NCI-H82 (cell line): ENCODE results near the gene MSH3.
"Not testable (repeated sequence)": the region's sequence is repeated elsewhere in the genome, so short reads cannot be mapped to it uniquely, and the experiment has no call there.

Source experiments
- DNase-seq: peaks from one replicate; lab custom pipeline; 2025; lab: John Stamatoyannopoulos, UW

The MSH3 gene

DNA sequence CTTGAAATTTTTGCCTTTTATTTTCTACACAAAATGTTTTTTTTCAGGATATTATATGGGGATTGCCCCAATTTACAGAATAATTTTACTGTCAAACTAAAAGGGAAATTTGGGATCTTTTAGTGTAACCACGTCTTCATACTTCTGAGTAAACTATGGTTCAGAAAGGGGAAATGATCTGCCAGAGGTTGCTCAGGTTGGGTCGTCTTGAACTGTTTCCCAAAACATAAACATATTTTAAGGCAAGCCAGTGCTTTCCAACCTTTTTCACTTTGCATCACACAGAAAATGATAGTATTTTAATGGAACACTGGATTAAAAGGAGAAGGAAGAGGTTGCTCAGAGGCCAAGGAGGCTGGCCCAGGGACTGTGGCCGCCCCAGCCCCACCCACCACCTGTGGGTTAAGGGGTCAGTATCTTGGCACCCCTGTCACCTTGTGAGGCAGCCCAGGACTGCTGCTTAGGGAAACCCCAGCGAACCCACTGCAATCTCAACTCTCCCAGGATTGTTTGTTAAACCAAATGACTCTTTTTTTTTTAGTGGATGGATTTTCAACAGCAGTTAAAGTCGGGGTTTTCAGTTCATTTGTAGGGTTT is 143.1 kb downstream of the MSH3 start:
- DNase-seq: peak; percentile 5

DNA sequence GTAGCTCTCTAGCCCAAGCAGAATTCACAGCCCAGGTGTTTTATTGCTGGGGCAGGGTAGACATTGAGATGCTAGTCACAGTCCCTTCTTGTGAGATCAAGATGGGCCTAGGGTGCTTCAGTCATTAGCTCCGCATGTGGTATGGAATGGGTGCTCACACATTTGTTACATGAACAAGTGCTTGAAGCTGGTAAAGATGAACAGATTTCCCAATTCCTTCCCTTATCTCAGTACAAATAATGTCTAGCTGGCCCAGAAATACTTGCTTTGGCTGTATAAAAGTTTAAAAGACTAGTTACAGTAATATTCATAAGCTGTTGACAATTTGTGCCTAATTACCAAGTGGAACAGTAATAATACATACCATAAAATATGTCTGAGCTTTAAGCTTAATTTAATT is 143.7 kb downstream of the MSH3 start:
- DNase-seq: no peak

DNA sequence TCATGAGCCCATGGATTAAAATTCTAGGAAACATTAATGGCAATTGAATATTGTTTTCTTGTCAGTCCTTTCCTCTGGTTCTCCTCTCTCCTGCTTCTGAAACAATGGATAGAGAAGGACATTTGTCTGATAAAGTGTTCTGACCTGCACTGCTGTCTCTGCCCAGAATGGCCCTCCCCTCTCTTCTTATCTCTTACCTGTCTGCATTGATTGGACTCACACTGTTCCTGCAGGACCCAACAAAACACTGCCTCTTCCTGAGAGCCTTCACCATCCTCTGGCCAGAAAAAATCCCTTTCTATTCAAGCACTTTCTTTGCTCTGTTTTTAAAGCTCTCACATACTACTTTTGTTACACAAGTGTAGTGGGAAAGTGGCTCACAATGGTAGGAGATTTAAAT is 144.2 kb downstream of the MSH3 start:
- no peak for DNase-seq

DNA sequence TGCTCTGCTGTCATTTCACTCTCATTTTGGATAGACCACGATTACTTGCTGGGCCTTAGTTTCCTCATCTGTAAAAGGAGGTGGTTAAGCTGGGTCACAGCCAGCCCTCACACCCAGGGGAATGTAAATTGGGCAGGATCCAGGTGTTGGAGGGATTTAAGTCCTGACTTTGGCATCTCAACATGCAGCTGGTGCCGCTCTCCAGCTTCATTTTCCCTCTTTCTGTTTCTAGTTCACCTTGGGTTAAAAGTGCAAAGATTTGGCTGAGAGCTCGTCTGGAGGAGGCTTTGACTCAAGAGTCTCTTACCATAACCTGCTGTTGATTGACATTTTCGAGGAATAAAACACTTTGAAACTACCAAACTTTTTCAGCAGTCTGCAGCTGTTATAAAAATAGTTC is 144.6 kb downstream of the MSH3 start:
- peak; percentile 10 for DNase-seq

DNA sequence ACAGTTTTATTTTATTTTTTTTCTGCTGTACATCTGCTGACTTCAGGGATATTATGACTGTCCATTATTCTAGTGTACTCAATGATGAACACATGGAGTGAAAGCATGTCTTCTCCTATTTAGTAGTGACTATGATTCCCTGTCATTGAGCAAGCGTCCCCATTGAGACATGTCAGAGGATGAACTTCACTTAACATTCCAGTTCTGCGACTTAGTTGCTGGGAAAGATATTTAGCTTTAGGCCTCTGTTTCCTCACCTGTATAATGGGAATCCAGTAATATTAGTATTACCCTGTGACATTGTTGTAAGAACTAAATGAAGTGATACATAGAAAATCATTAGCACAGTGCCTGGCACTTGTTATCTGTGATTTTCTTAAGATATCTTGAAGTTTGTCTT is 145.1 kb downstream of the MSH3 start:
- DNase-seq: no peak

DNA sequence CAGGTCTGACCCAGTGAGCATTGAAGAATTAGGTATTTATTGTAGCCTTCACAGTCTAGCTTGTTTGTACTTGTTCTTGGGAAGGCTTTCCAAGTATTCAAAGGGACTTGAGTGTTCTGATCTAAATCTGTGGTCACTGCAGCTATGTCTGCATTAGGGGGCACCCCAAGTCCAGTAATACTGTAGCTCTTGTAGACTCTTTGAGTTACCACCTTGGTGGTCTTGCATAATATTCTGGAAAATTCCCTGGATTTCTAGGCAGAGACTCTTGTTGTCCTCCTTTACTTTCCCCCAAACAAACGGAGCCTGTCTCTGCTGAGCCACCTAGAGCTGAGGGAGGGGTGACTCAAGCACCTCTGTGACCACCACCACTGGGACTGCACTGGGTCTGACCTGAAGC is 149.9 kb downstream of the MSH3 start:
- DNase-seq: no peak

DNA sequence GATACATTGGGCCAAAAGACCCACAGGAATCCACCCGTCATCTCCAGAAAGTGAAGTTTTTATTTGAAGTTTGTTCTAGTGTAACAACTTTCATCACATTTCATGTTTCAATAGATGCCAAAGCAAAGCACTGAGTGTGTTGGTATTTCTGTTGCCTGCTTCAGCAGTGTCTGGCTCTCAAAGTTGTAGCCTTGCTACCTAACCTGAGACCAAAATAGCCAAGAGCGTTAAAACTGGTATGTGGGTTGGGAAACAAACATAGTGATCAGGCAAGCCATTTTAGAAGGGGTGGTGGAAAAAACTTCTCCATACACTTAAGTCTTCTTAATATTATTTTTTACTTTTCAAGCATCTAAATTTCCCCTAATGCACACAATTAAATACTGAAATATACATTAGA is 150.6 kb downstream of the MSH3 start:
- no peak for DNase-seq

DNA sequence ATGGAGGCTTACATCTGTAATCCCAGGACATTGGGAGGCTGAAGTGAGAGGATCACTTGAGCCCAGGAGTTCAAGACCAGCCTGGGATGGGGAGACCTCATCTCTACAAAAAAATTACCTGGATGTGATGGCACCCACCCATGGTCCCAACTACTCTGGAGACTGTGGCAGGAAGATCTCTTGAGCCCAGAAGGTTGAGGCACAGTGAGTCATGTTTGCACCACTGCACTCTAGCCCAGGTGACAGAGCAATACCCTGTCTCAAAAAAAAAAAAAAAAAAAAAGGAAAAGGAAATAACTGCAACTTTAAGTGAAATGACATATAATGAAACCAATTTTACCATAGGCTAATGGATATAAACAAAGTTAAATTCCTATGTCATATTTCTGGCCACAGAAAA is 152.5 kb downstream of the MSH3 start:
- no peak for DNase-seq

DNA sequence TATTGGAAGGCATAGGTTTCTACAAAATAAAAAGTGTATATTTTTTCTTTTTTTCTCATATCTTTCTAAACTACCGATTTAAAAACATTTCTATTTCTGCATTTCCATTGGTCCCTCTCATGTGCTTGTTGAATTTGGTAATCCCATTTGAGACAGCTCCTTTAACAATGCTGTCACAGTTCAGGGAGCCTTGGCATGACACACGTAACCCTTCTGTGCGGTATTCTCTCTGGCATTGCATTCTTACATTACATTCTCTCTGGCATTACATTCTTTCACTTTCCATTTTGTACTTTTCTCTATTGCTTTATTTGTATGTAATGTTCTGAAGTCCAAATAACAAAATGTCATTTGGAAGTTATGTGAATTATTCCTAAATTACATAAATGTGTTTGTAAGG is 155.0 kb downstream of the MSH3 start:
- peak; percentile 3 for DNase-seq

DNA sequence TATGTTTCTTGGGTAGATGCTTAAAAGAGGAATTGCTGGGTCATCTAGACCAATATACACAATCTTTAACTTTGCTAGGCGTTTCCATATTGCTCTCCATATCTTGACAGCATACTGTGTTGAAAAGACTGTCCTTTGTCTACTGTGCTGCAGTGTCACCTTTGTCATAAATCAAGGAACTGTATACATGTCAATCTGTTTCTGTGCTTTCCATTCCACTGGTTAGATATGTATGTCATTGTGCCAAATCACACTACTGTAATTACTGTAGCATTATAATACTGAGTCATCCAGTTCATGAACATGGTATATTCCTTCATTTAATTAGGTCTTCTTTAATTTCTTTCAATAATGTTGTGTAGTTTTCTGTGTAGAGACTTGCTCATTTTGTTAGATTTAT is 156.0 kb downstream of the MSH3 start:
- DNase-seq: no peak

DNA sequence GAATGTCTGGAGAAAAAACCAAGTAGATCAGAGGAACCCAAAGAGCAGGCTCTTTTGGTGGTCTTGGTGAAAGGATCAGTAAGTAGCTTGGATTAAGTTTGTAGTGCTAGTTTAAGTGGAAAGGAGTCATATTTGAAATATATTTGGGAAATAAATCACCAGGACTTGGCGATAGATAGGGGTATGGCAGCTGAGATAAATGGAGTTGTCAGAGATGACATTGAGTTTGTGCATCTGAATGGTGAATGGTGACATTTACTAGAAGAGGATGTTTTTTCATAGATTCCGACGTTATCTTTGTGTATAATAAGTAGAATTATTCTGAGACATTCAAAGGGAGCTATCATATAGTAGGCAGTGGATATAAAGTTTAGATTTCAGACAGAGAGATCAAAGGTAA is 162.1 kb downstream of the MSH3 start:
- no peak for DNase-seq

DNA sequence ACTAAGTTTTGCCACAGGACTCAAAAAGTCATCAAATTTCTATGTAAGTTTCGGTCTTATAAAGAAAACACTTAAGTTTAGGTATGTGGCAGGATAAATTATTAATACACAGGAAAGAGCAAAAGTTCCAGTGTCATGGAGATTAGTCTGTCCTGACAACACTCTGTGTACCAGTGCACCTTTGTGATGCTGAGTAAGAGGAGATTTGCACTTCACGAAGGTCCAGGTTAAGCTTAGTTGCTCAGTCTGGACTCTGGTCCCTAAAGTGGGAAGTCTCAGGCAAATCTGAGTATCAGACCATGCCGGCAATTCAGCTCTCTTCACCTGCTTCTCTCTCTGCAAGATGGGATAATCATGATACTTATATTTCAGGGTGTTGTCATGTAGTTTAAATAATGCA is 166.2 kb downstream of the MSH3 start:
- no peak for DNase-seq

DNA sequence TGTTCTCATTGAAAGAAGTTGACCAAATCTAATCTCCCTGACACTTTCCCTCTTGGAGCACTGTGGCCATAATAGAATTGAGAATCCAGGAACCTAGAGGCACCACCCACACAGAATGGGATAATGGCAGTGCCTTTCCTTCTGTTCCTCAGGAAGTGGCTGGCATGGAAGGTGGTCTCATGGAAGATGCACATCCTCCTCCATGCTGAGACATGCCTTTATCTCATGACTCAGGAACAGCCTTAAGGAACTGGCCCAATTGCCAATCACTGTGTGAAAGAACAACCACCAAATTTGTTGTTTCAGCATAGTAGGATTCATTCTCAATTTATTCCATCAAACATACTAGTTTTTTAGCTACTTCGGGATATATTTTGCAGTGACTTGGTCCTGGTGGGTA is 168.2 kb downstream of the MSH3 start:
- no peak for DNase-seq

DNA sequence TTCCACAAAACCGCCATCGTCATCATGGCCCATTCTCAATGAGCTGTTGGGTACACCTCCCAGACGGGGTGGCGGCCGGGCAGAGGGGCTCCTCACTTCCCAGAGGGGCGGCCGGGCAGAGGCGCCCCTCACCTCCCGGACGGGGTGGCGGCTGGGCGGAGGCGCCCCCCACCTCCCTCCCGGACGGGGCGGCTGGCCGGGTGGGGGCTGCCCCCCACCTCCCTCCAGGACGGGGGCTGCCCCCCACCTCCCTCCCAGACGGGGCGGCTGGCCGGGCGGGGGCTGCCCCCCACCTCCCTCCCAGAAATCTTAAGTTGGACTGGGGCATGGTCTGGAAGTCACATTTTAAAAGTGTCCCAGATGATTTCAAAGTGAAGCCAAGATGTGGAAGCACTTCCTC is 169.7 kb downstream of the MSH3 start:
- not testable (repeated sequence) for DNase-seq

DNA sequence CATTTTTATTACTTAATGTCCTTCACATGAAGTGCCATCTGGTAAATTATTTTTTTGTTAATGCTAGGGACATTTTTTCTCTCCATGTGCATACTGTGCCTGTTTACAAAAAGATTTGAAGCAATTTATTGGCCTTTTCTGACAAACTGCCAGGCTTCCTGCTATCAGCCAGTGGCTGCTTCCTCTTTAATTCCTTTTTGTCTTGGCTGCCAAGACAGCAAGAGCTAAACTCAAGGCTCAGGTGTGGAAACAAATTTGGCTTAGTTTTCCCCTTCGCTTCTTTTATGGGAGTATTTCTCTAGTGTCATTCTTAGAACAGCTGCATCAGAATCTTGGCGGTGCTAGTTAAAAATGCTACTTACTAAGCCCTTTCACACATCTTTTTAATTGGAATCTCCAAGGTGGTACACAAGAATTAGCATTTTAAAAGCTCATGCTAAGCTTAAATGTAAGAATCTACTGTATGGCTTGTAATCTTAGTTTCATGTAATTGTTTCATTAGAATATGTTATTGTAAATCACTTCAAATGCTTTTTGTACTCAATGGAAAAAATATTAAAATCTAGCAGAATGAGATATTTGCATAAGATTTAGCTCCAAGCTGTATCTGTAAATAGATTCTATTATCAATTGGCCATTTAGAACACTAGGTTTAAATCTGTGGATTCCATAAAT is 171.5 kb downstream of the MSH3 start:
- DNase-seq: no peak

DNA sequence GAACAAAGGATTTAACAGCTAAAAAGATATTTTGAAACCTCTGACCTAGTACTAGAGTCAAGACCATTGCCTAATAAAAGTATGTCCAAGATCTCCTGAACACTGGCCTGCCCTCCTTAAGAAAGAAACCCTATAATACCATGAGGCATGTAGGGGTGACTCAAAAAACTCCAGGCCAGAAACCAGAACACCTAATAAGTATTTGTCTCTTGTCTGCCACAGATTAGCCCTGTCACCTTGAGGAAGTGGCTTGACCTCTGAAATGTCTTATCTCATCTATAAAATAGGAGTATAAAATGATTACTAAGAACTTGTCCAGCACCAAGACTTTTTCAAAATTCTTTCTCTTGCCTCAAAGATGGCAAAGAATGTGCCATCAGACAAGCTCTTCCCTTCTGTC is 180.3 kb downstream of the MSH3 start:
- peak; percentile 5 for DNase-seq

DNA sequence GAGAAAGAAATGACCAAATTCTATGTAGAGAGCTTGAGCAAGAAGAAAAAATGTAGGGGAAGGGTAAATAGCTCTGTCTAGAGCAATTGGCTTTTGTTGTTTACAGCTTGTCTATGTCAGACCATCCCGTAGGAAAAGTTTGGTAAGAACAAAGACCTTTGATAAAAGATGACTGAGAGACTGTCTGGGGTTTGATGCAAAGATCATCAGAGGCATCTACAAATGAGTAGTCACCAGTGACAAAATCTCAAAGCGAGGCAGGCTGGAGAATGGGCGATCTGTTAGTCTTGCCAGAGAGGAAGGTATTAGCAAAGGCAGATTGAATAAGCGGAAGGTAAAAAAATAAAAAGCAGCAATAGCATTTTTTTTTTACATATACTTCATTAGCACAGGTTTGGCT is 180.7 kb downstream of the MSH3 start:
- peak; percentile 3 for DNase-seq

DNA sequence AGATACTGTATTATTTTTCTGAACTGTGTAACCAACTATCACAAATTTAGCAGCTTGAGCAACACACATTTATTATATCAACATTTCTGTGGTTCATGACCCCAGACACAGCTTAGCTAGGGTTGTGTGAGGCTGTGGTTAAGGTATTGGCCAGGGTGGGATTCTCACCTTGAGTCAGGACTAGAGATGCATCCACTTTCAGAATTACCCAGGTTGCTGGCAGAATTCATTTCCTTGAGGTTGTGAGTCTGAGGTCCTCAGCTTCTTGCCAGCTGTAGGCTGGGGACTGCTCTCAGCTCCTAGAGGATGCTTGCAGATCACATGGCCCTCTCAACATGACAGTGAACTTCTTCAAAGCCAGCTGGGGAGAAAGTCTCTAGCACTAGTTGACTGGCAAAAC is 183.2 kb downstream of the MSH3 start:
- DNase-seq: no peak

DNA sequence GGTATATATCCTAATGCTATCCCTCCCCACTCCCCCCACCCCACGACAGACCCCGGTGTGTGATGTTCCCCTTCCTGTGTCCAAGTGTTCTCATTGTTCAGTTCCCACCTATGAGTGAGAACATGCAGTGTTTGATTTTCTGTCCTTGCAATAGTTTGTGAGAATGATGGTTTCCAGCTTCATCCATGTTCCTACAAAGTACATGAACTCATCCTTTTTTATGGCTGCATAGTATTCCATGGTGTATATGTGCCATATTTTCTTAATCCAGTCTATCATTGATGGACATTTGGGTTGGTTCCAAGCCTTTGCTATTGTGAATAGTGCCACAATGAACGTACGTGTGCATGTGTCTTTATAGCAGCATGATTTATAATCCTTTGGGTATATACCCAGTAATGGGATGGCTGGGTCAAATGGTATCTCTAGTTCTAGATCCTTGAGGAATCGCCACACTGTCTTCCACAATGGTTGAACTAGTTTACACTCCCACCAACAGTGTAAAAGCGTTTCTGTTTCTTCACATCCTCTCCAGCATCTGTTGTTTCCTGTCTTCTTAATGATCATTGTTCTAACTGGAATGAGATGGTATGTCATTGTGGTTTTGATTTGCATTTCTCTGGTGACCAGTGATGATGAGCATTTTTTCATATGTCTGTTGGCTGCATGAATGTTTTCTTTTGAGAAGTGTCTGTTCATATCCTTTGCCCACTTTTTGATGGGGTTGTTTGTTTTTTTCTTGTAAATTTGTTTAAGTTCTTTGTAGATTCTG is 186.8 kb downstream of the MSH3 start:
- not testable (repeated sequence) for DNase-seq

DNA sequence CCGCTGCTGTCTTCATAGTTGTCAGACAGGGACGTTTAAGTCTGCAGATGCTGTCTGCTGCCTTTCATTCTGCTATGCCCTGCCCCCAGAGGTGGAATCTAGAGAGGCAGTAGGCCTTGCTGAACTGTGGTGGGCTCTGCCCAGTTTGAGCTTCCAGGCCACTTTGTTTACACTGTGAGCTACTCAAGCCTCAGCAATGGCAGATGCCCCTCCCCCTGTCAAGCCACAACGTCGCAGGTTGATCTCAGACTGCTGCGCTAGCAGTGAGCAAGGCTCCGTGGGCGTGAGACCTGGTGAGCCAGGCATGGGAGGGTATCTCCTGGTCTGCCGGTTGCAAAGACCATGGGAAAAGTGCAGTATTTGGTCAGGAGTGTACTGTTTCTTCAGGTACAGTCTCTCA is 192.0 kb downstream of the MSH3 start:
- DNase-seq: not testable (repeated sequence)

DNA sequence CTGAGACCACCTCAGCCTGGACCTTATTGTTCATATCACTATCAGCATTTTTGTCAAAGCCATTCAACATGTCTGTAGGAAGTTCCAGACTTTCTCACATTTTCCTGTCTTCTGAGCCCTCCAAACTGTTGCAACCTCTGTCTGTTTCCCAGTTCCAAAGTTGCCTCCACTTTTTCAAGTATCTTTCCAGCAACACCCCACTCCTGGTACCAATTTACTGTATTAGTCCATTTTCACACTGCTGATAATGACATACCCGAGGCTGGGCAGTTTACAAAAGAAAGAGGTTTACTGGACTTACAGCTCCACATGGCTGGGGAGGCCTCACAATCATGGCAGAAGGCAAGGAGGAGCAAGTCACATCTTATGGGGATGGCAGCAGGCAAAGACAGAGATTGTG is 195.7 kb downstream of the MSH3 start:
- not testable (repeated sequence) for DNase-seq

DNA sequence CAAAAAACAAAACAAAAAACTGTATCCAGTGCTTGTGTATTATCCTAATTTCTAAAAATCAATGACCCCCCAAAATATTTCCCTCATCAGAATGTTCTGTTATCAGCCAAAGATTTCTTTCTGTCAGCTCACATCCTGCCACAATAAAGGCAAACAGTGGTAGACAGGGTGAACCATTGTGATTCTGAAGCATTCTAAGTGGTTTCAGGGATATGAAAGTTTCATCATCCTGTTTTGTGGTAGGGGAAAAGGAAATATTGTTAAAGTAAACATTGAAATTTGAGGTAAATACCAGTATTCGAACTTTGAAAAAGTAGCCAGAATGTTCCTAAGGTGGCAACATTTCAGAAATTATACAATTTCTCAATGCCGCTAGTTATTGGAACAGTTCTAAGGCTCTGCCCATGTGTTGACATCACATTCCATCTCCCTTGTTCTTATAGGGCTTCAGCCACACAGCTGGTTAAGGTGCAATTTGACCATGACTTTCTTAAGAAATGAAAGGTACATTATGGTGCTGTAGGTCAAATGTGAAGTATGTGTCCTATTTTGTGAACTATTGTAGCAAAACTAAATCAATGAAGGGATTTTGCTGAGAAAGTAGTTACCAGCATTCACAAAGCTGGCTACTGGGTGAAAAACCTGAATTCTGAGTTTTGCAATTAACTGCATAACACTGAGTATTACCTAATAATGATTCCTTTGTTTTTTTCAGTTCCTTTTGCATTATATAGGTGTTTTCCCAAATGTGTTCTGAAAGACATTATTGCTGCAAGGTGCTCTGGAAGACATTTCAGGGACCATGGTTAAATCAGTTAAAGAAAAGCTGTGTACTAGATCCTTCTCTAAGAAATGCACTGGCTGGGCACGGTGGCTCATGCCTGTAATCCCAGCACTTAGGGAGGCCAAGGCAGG is 198.1 kb downstream of the MSH3 start:
- DNase-seq: no peak
